Colon (tissue), 2 donors: ENCODE results near the gene PRKCZ.
"Not testable (repeated sequence)": the region's sequence is repeated elsewhere in the genome, so short reads cannot be mapped to it uniquely, and the experiment has no call there.

ENCODE experiments used
- FAIRE-seq: peaks from 2 replicates; lab custom pipeline; 2012; peaks lifted over from hg19 to GRCh38; lab: Jason Lieb, UNC
- donor health status: control.
- donor health status: control.

The PRKCZ gene

GRCh38 chr1:2136386-2137235, 86.4 kb downstream of the PRKCZ start:
- FAIRE-seq: no peak

GRCh38 chr1:2137257-2138121, 87.3 kb downstream of the PRKCZ start:
- no peak for FAIRE-seq

GRCh38 chr1:2139156-2139555, 88.9 kb downstream of the PRKCZ start:
- FAIRE-seq: not testable (repeated sequence)

- no peak for FAIRE-seq
Observed at GRCh38 chr1:2141025-2141424, 90.8 kb downstream of the PRKCZ start.

- no peak for FAIRE-seq
Observed at GRCh38 chr1:2143814-2144500, 93.7 kb downstream of the PRKCZ start.

GRCh38 chr1:2144501-2145090, 94.4 kb downstream of the PRKCZ start:
- FAIRE-seq: no peak

GRCh38 chr1:2145946-2146835, 96.0 kb downstream of the PRKCZ start:
- FAIRE-seq: no peak

- FAIRE-seq: no peak
Observed at GRCh38 chr1:2146836-2147517, 96.8 kb downstream of the PRKCZ start.

- FAIRE-seq: not testable (repeated sequence)
Observed at GRCh38 chr1:2147869-2148268, 97.7 kb downstream of the PRKCZ start.

- no peak for FAIRE-seq
Observed at GRCh38 chr1:2148691-2149090, 98.5 kb downstream of the PRKCZ start.

GRCh38 chr1:2150801-2151200, 100.6 kb downstream of the PRKCZ start:
- no peak for FAIRE-seq

GRCh38 chr1:2151252-2151651, 101.0 kb downstream of the PRKCZ start:
- no peak for FAIRE-seq

- no peak for FAIRE-seq
Observed at GRCh38 chr1:2151911-2152310, 101.7 kb downstream of the PRKCZ start.

GRCh38 chr1:2152954-2153353, 102.7 kb downstream of the PRKCZ start:
- no peak for FAIRE-seq

- no peak for FAIRE-seq
Observed at GRCh38 chr1:2154022-2154421, 103.8 kb downstream of the PRKCZ start.

GRCh38 chr1:2155147-2155598, 105.0 kb downstream of the PRKCZ start:
- FAIRE-seq: no peak

GRCh38 chr1:2155788-2156187, 105.6 kb downstream of the PRKCZ start:
- no peak for FAIRE-seq

- no peak for FAIRE-seq
Observed at GRCh38 chr1:2156866-2157265, 106.7 kb downstream of the PRKCZ start.

- no peak for FAIRE-seq
Observed at GRCh38 chr1:2157856-2158255, 107.6 kb downstream of the PRKCZ start.

- no peak for FAIRE-seq
Observed at GRCh38 chr1:2158272-2158671, 108.1 kb downstream of the PRKCZ start.
